Activated naive CD4-positive, alpha-beta T cell treated with anti-CD3 and anti-CD28 coated beads for 36 hours (primary cell): ENCODE data around the gene GUCD1. TPM values are rescaled to one million over a fixed set of nuclear protein-coding genes. Genes with fewer than 3 reads are reported as not detected.

Experiments
- CTCF ChIA-PET: fragments of 350-600 bp; sonication (Branson Sonifier 250); formaldehyde crosslinking; loops from one replicate; lab custom pipeline; 2021; ENCODE audit warnings: antibody characterized with exemption; lab: Charles Lee
- DNase-seq: peaks from one replicate; pipeline ENCODE4 v3.0.0-alpha.2; 2020
- H3K27ac Mint-ChIP-seq: one replicate; pipeline ENCODE4 v1.8.0; 2021; ENCODE audit warnings: mild to moderate bottlenecking, mixed read lengths
- H3K27me3 Mint-ChIP-seq: one replicate; pipeline ENCODE4 v1.8.0; 2021; ENCODE audit warnings: low read depth, mixed read lengths
- H3K36me3 Mint-ChIP-seq: one replicate; pipeline ENCODE4 v1.8.0; 2021; ENCODE audit warnings: low read depth, mixed read lengths
- H3K4me1 Mint-ChIP-seq: one replicate; pipeline ENCODE4 v1.8.0; 2021; ENCODE audit warnings: low read depth, mixed read lengths
- H3K4me3 Mint-ChIP-seq: one replicate; pipeline ENCODE4 v1.8.0; 2021; ENCODE audit warnings: mild to moderate bottlenecking, moderate library complexity, mixed read lengths
- H3K9me3 Mint-ChIP-seq: one replicate; pipeline ENCODE4 v1.8.0; 2021; ENCODE audit warnings: mixed read lengths
- intact Hi-C: fragments of 100-400 bp; cut with micrococcal nuclease; formaldehyde crosslinking; loops from one replicate; pipeline ENCODE4 v1.15.1; 2023
- total RNA-seq, 2 experiments: library from RNA; stranded (reverse); gene quantifications; one replicate each; pipeline ENCODE4 v1.2.3, GENCODE V29; 2021

The GUCD1 gene
- total RNA-seq, 2 experiments from 2014 or later: 95.8 to 96.0 TPM

- CTCF ChIA-PET: interaction anchor here (0.6 to 6.2 kb wide), 18 partner anchors 8 to 361 kb away, joined by 3 to 45 read pairs (median 5); no protein-coding TSS in a partner anchor
- Mint-ChIP-seq H3K36me3 (no peaks in the 10 kb centered on the region), H3K9me3 (no peaks in the 10 kb centered on the region), H3K4me3 (no peak overlapping the region), H3K27ac (no peak overlapping the region), H3K27me3 (no peaks in the 10 kb centered on the region), H3K4me1 (peaks cover 7% of the 10 kb centered on the region)
- DNase-seq: no peak
- intact Hi-C loops: loop anchor here (2.0 to 5.0 kb wide), 2 partner anchors 67 to 230 kb away; partner anchors contain the start of gene SPECC1L
These were observed 52.9 kb downstream of the GUCD1 start for GRCh38 chr22:24502034-24502433.

GRCh38 chr22:24501301-24502005, 53.5 kb downstream of the GUCD1 start:
- peaks cover 7% of the 10 kb centered on the region for H3K4me1 Mint-ChIP-seq

GRCh38 chr22:24500277-24500820, 54.6 kb downstream of the GUCD1 start:
- intact Hi-C loops: loop anchor here (5.0 kb wide), 1 partner anchor 228 kb away; the partner anchor contains the start of gene SPECC1L
- H3K27me3 Mint-ChIP-seq: peaks cover 4% of the 10 kb centered on the region
- no peak overlapping the region for H3K27ac Mint-ChIP-seq

More at GRCh38 chr22:24501301-24502005, 53.5 kb downstream of the GUCD1 start:
- DNase-seq: no peak
- CTCF ChIA-PET: interaction anchor here (1.3 to 6.2 kb wide), 5 partner anchors 15 to 79 kb away, joined by 5 to 45 read pairs (median 5); no protein-coding TSS in a partner anchor
- H3K27me3 Mint-ChIP-seq: peaks cover 2% of the 10 kb centered on the region
- H3K9me3 Mint-ChIP-seq: no peaks in the 10 kb centered on the region
- no peaks in the 10 kb centered on the region for H3K36me3 Mint-ChIP-seq
- intact Hi-C loops: loop anchor here (2.0 to 5.0 kb wide), 2 partner anchors 67 to 229 kb away; partner anchors contain the start of gene SPECC1L
- no peak overlapping the region for H3K27ac Mint-ChIP-seq
- no peak overlapping the region for H3K4me3 Mint-ChIP-seq

GRCh38 chr22:24499706-24500276, 55.1 kb downstream of the GUCD1 start:
- no peak for DNase-seq
- Mint-ChIP-seq H3K9me3 (no peaks in the 10 kb centered on the region), H3K27ac (no peak overlapping the region), H3K36me3 (no peaks in the 10 kb centered on the region), H3K27me3 (peaks cover 9% of the 10 kb centered on the region), H3K4me3 (no peak overlapping the region), H3K4me1 (peaks cover 7% of the 10 kb centered on the region)
- CTCF ChIA-PET: interaction anchor here (1.1 to 1.2 kb wide), 2 partner anchors 26 to 166 kb away, joined by 3 to 4 read pairs; no protein-coding TSS in a partner anchor
- intact Hi-C loops: loop anchor here (5.0 kb wide), 1 partner anchor 227 kb away; the partner anchor contains the start of gene SPECC1L

More at GRCh38 chr22:24500277-24500820, 54.6 kb downstream of the GUCD1 start:
- no peaks in the 10 kb centered on the region for H3K36me3 Mint-ChIP-seq
- no peaks in the 10 kb centered on the region for H3K9me3 Mint-ChIP-seq
- no peak for DNase-seq
- H3K4me3 Mint-ChIP-seq: no peak overlapping the region
- CTCF ChIA-PET: interaction anchor here (1.1 to 6.2 kb wide), 3 partner anchors 25 to 167 kb away, joined by 3 to 45 read pairs (median 4); no protein-coding TSS in a partner anchor
- peaks cover 7% of the 10 kb centered on the region for H3K4me1 Mint-ChIP-seq

GRCh38 chr22:24498824-24499223, 56.1 kb downstream of the GUCD1 start:
- H3K36me3 Mint-ChIP-seq: no peaks in the 10 kb centered on the region
- H3K4me1 Mint-ChIP-seq: peaks cover 7% of the 10 kb centered on the region
- peaks cover 10% of the 10 kb centered on the region for H3K27me3 Mint-ChIP-seq
- H3K4me3 Mint-ChIP-seq: no peak overlapping the region
- no peak for DNase-seq
- CTCF ChIA-PET: no interaction called here
- no peak overlapping the region for H3K27ac Mint-ChIP-seq
- no peaks in the 10 kb centered on the region for H3K9me3 Mint-ChIP-seq
- intact Hi-C loops: no loop called here

GRCh38 chr22:24497841-24498258, 57.1 kb downstream of the GUCD1 start:
- Mint-ChIP-seq H3K4me1 (no peaks in the 10 kb centered on the region), H3K9me3 (no peaks in the 10 kb centered on the region), H3K36me3 (no peaks in the 10 kb centered on the region), H3K4me3 (no peak overlapping the region), H3K27me3 (peaks cover 13% of the 10 kb centered on the region), H3K27ac (no peak overlapping the region)
- intact Hi-C loops: no loop called here
- CTCF ChIA-PET: interaction anchor here (0.6 kb wide), 2 partner anchors 32 to 47 kb away, joined by 3 to 6 read pairs; no protein-coding TSS in a partner anchor
- DNase-seq: no peak

- H3K27me3 Mint-ChIP-seq: peaks cover 18% of the 10 kb centered on the region
- no peak overlapping the region for H3K4me3 Mint-ChIP-seq
- no peak overlapping the region for H3K27ac Mint-ChIP-seq
- H3K4me1 Mint-ChIP-seq: no peaks in the 10 kb centered on the region
- H3K36me3 Mint-ChIP-seq: no peaks in the 10 kb centered on the region
- CTCF ChIA-PET: interaction anchor here (0.9 to 1.3 kb wide), 3 partner anchors 26 to 172 kb away, joined by 3 to 7 read pairs (median 4); no protein-coding TSS in a partner anchor
- no peak for DNase-seq
- intact Hi-C loops: no loop called here
- no peaks in the 10 kb centered on the region for H3K9me3 Mint-ChIP-seq
These were observed 58.3 kb downstream of the GUCD1 start for GRCh38 chr22:24496661-24497060.

GRCh38 chr22:24496234-24496633, 58.7 kb downstream of the GUCD1 start:
- intact Hi-C loops: no loop called here
- Mint-ChIP-seq H3K27ac (no peak overlapping the region), H3K9me3 (no peaks in the 10 kb centered on the region), H3K27me3 (peaks cover 18% of the 10 kb centered on the region), H3K4me3 (no peak overlapping the region), H3K36me3 (no peaks in the 10 kb centered on the region), H3K4me1 (no peaks in the 10 kb centered on the region)
- CTCF ChIA-PET: interaction anchor here (0.9 to 1.3 kb wide), 3 partner anchors 26 to 172 kb away, joined by 3 to 7 read pairs (median 4); no protein-coding TSS in a partner anchor
- DNase-seq: no peak

- H3K27me3 Mint-ChIP-seq: peaks cover 18% of the 10 kb centered on the region
- no peak for DNase-seq
- H3K36me3 Mint-ChIP-seq: no peaks in the 10 kb centered on the region
- no peak overlapping the region for H3K4me3 Mint-ChIP-seq
- intact Hi-C loops: no loop called here
- no peaks in the 10 kb centered on the region for H3K4me1 Mint-ChIP-seq
- CTCF ChIA-PET: no interaction called here
- no peak overlapping the region for H3K27ac Mint-ChIP-seq
- no peaks in the 10 kb centered on the region for H3K9me3 Mint-ChIP-seq
These were observed 59.6 kb downstream of the GUCD1 start for GRCh38 chr22:24495365-24495675.

- Mint-ChIP-seq H3K27ac (no peak within 1 kb of the TSS), H3K4me1 (no peaks in the 10 kb centered on the region), H3K36me3 (no peaks in the 10 kb centered on the region), H3K9me3 (no peaks in the 10 kb centered on the region), H3K4me3 (no peak within 1 kb of the TSS), H3K27me3 (peaks cover 18% of the 10 kb centered on the region)
- intact Hi-C loops: no loop called here
- CTCF ChIA-PET: no interaction called here
- DNase-seq: no peak
These were observed 60.2 kb downstream of the GUCD1 start, which contains the start of gene UPB1 for GRCh38 chr22:24494528-24495364. UPB1 (plus strand) TSS chr22:24495332; CDS start chr22:24495404, 72 bp downstream.

GRCh38 chr22:24494167-24494527, 60.8 kb downstream of the GUCD1 start:
- H3K4me1 Mint-ChIP-seq: no peaks in the 10 kb centered on the region
- H3K4me3 Mint-ChIP-seq: no peak overlapping the region
- H3K27ac Mint-ChIP-seq: no peak overlapping the region
- intact Hi-C loops: no loop called here
- H3K27me3 Mint-ChIP-seq: peaks cover 18% of the 10 kb centered on the region
- no peaks in the 10 kb centered on the region for H3K36me3 Mint-ChIP-seq
- no peaks in the 10 kb centered on the region for H3K9me3 Mint-ChIP-seq
- CTCF ChIA-PET: no interaction called here
- no peak for DNase-seq
